HepG2 (cell line): ENCODE measurements around the gene ACTR1B. TPM values are rescaled to one million over a fixed set of nuclear protein-coding genes. Genes with fewer than 3 reads are reported as not detected.

ENCODE experiments used
- AHR ChIP-seq: IDR thresholded peaks from 2 replicates; pipeline ENCODE4 v1.6.1; 2018; ENCODE audit warnings: missing genetic modification reagents, missing compliant biosample characterization
- MED8 ChIP-seq: sonication (generic); formaldehyde crosslinking; IDR thresholded peaks from 2 replicates; pipeline ENCODE4 v1.8.1; 2023; ENCODE audit warnings: mild to moderate bottlenecking, missing genetic modification reagents; ENCODE audit not compliant: insufficient replicate concordance
- NBN ChIP-seq: fragments of 450-650 bp; conservative IDR thresholded peaks from 2 replicates; pipeline ENCODE4 v1.6.1; 2017
- NFRKB ChIP-seq: fragments of 450-650 bp; IDR thresholded peaks from 2 replicates; pipeline ENCODE4 v1.6.1; 2017
- PAWR ChIP-seq: sonication (generic); formaldehyde crosslinking; IDR thresholded peaks from 2 replicates; pipeline ENCODE4 v1.4.0; 2020; ENCODE audit warnings: missing genetic modification reagents, mild to moderate bottlenecking, borderline replicate concordance
- RAD51 ChIP-seq: fragments of 450-650 bp; IDR thresholded peaks from 2 replicates; pipeline ENCODE4 v1.6.1; 2016; ENCODE audit warnings: borderline replicate concordance
- RERE ChIP-seq: IDR thresholded peaks from 2 replicates; pipeline ENCODE4 v1.6.1; 2016; ENCODE audit warnings: low read depth, missing genetic modification reagents, missing compliant biosample characterization
- RNF219 ChIP-seq: sonication (generic); formaldehyde crosslinking; IDR thresholded peaks from 2 replicates; pipeline ENCODE4 v1.5.0; 2020; ENCODE audit warnings: mild to moderate bottlenecking, missing genetic modification reagents
- SMAD1 ChIP-seq: sonication (generic); formaldehyde crosslinking; IDR thresholded peaks from 2 replicates; pipeline ENCODE4 v1.4.0; 2020; ENCODE audit warnings: missing genetic modification reagents, low read depth, mild to moderate bottlenecking, borderline replicate concordance
- SRSF9 ChIP-seq: fragments of 200-400 bp; formaldehyde crosslinking; IDR thresholded peaks from 2 replicates; pipeline ENCODE4 v1.6.1; 2018; ENCODE audit warnings: borderline replicate concordance, mild to moderate bottlenecking, low read depth, low read length; ENCODE audit not compliant: insufficient read depth, poor library complexity, severe bottlenecking
- SRY ChIP-seq: sonication (generic); formaldehyde crosslinking; IDR thresholded peaks from 2 replicates; pipeline ENCODE4 v1.8.0; 2022; ENCODE audit warnings: mild to moderate bottlenecking, missing genetic modification reagents
- STAT6 ChIP-seq: sonication (generic); formaldehyde crosslinking; IDR thresholded peaks from 2 replicates; pipeline ENCODE4 v1.4.0; 2020; ENCODE audit warnings: missing genetic modification reagents, mild to moderate bottlenecking, borderline replicate concordance
- U2AF1 ChIP-seq: fragments of 200-400 bp; formaldehyde crosslinking; optimal IDR thresholded peaks from 2 replicates; pipeline ENCODE3; 2017; ENCODE audit warnings: mild to moderate bottlenecking, low read depth, low read length
- ZNF160 ChIP-seq: sonication (generic); formaldehyde crosslinking; IDR thresholded peaks from 2 replicates; pipeline ENCODE4 v1.8.0; 2022; ENCODE audit warnings: mild to moderate bottlenecking, inconsistent platforms, missing genetic modification reagents
- ZNF207 ChIP-seq: fragments of 450-650 bp; IDR thresholded peaks from 2 replicates; pipeline ENCODE4 v1.6.1; 2016; ENCODE audit warnings: antibody characterized with exemption, borderline replicate concordance
- ZNF24 ChIP-seq: fragments of 450-650 bp; IDR thresholded peaks from 2 replicates; pipeline ENCODE4 v1.6.1; 2017; ENCODE audit warnings: antibody characterized with exemption, mild to moderate bottlenecking
- ZNF501 ChIP-seq: sonication (generic); formaldehyde crosslinking; IDR thresholded peaks from 2 replicates; pipeline ENCODE4 v1.5.1; 2020; ENCODE audit warnings: mild to moderate bottlenecking, moderate library complexity, missing genetic modification reagents
- ZNF510 ChIP-seq: sonication (generic); formaldehyde crosslinking; IDR thresholded peaks from 2 replicates; pipeline ENCODE4 v1.4.0; 2020; ENCODE audit warnings: low read depth, mild to moderate bottlenecking, missing genetic modification reagents
- ZNF878 ChIP-seq: sonication (generic); formaldehyde crosslinking; IDR thresholded peaks from 2 replicates; pipeline ENCODE4 v1.8.1; 2023; ENCODE audit warnings: mild to moderate bottlenecking, missing genetic modification reagents, moderate library complexity
- polyA plus RNA-seq, 8 experiments: library from polyadenylated mRNA; depleted of rRNA in 3 of 8; stranded (reverse) in 7 of 8; unstranded in 1 of 8; fragments of >200 nt; fragmentation: Illumina TruSeq in 4 of 8; extraction: Trizol in 4 of 8; gene quantifications; 2 replicates each; pipeline versions ENCODE4 v1.2.1 to v1.2.3, GENCODE V29; 2011 to 2016; ENCODE audit warnings: low read depth in 4 of 8, missing spikeins in 1 of 8, mixed read lengths in 1 of 8; ENCODE audit not compliant: insufficient read depth in 1 of 8
- total RNA-seq, 5 experiments: library from RNA; depleted of rRNA; stranded (reverse); fragments of >200 nt; fragmentation: Illumina TruSeq; extraction: Trizol; gene quantifications; 2 replicates each; pipeline ENCODE4 v1.2.3, GENCODE V29; 2016; ENCODE audit warnings: low read depth in 1 of 5

The ACTR1B gene
- total and polyA plus RNA-seq, 2 of the 13 experiments (the other 11 are each of a cell fraction or from before 2014, with no cell fraction given) = 61.7 to 76.7 TPM

GRCh38 chr2:97645695-97646629 lies 17.9 kb downstream of the ACTR1B start, which contains the start of gene COX5B (continued):
- TF ChIP-seq RERE (CRISPR knock-in tag) = no peak
- TF ChIP-seq RNF219 (CRISPR knock-in tag) = no peak
- no peak for TF ChIP-seq RAD51
- TF ChIP-seq SRY (CRISPR knock-in tag) = peak; percentile 85; the same call in 1 of the 2 replicates
- TF ChIP-seq ZNF207 = no peak
- no peak for TF ChIP-seq NBN
- no peak for TF ChIP-seq NFRKB
- no peak; the same call in 1 of the 2 replicates for TF ChIP-seq AHR (CRISPR knock-in tag)
- TF ChIP-seq ZNF501 = peak; percentile 84
- 0 out of 2 replicates have a peak, but pooled peaks have one; percentile 89 for TF ChIP-seq PAWR (CRISPR knock-in tag)
- peak; percentile 67; the same call in 1 of the 2 replicates for TF ChIP-seq ZNF510
- no peak; the same call in 1 of the 2 replicates for TF ChIP-seq ZNF160 (CRISPR knock-in tag)
- TF ChIP-seq U2AF1 = peak; percentile 56
- TF ChIP-seq SRSF9 = no peak
- peak; percentile 32 for TF ChIP-seq MED8
- TF ChIP-seq SMAD1 (CRISPR knock-in tag) = no peak; the same call in 1 of the 2 replicates
- peak; percentile 61; the same call in 1 of the 2 replicates for TF ChIP-seq STAT6 (CRISPR knock-in tag)
- no peak for TF ChIP-seq ZNF878 (CRISPR knock-in tag)
- peak; percentile 33; the same call in 1 of the 2 replicates for TF ChIP-seq ZNF24
